CD14-positive monocyte (primary cell): ENCODE measurements around the gene STAMBPL1. TPM values are rescaled to one million over a fixed set of nuclear protein-coding genes. Genes with fewer than 3 reads are reported as not detected.

Experiments
- DNase-seq, 3 donors: peaks; one replicate each; pipeline ENCODE4 v3.0.0-alpha.2; 2011 to 2022
- H2AFZ ChIP-seq: 2 replicates; pipeline ENCODE4 v1.6.0; 2012; ENCODE audit warnings: mild to moderate bottlenecking, low read depth, low read length, inconsistent platforms; ENCODE audit not compliant: insufficient read depth, poor library complexity, severe bottlenecking
- H3K27ac ChIP-seq, 2 donors: 1 replicate in 1 of 2; 2 replicates in 1 of 2; pipeline ENCODE4 v1.5.1; 2012 to 2013; ENCODE audit warnings: low read length in 2 of 2, control low read depth in 1 of 2, inconsistent platforms in 1 of 2, low read depth in 1 of 2, mild to moderate bottlenecking in 1 of 2
- H3K27me3 ChIP-seq, 2 donors: one replicate each; pipeline versions ENCODE4 v1.6.0 to v1.6.1; 2011 to 2013; ENCODE audit warnings: low read length in 2 of 2; ENCODE audit not compliant: control insufficient read depth in 2 of 2, insufficient read depth in 2 of 2
- H3K36me3 ChIP-seq, 2 donors: replicated peaks in 1 of 2; 1 replicate in 1 of 2; 2 replicates in 1 of 2; pipeline versions ENCODE4 v1.5.1 to v1.6.1; 2012 to 2013; ENCODE audit warnings: low read length in 2 of 2, control low read depth in 1 of 2, inconsistent platforms in 1 of 2, mild to moderate bottlenecking in 1 of 2; ENCODE audit not compliant: insufficient read depth in 2 of 2, control insufficient read depth in 1 of 2
- H3K4me1 ChIP-seq, 2 donors: 1 replicate in 1 of 2; 2 replicates in 1 of 2; pipeline versions ENCODE4 v1.5.1 to v1.6.1; 2012 to 2013; ENCODE audit warnings: low read length in 2 of 2, control low read depth in 1 of 2, inconsistent platforms in 1 of 2, mild to moderate bottlenecking in 1 of 2, moderate library complexity in 1 of 2; ENCODE audit not compliant: insufficient read depth in 2 of 2, control insufficient read depth in 1 of 2
- H3K4me2 ChIP-seq: replicated peaks from 2 replicates; pipeline ENCODE3; 2012; ENCODE audit warnings: low read length, moderate library complexity, mild to moderate bottlenecking; ENCODE audit not compliant: poor library complexity, severe bottlenecking; ENCODE audit errors: extremely low read depth
- H3K4me3 ChIP-seq, 3 experiments: fragments of 200-600 bp in 1 of 3; sonication (generic) in 1 of 3; replicated peaks in 1 of 3; 1 replicate in 2 of 3; 2 replicates in 1 of 3; pipeline ENCODE4 v1.5.1; 2011 to 2013; ENCODE audit warnings: low read length in 3 of 3, mild to moderate bottlenecking in 3 of 3, control low read depth in 2 of 3, low read depth in 2 of 3, inconsistent platforms in 1 of 3, moderate library complexity in 1 of 3
- H3K79me2 ChIP-seq: 2 replicates; pipeline ENCODE4 v1.6.0; 2012; ENCODE audit warnings: mild to moderate bottlenecking, control low read depth, inconsistent platforms, low read length, moderate library complexity; ENCODE audit not compliant: insufficient read depth
- H3K9ac ChIP-seq: 2 replicates; pipeline ENCODE4 v1.6.0; 2017; ENCODE audit warnings: low read length, mild to moderate bottlenecking; ENCODE audit not compliant: insufficient read depth, poor library complexity, severe bottlenecking
- H3K9me3 ChIP-seq, 2 donors: replicated peaks in 1 of 2; 1 replicate in 1 of 2; 2 replicates in 1 of 2; pipeline versions ENCODE4 v1.5.1 to v1.6.1; 2012 to 2013; ENCODE audit warnings: low read length in 2 of 2, control low read depth in 1 of 2; ENCODE audit not compliant: control insufficient read depth in 1 of 2, insufficient read depth in 1 of 2
- H4K20me1 ChIP-seq: 2 replicates; pipeline ENCODE4 v1.6.0; 2012; ENCODE audit warnings: mild to moderate bottlenecking, low read length, control low read depth, moderate library complexity; ENCODE audit not compliant: insufficient read depth
- H3K27ac Mint-ChIP-seq, 7 donors: one replicate each; pipeline ENCODE4 v1.8.0; 2020; ENCODE audit warnings: mild to moderate bottlenecking in 7 of 7, mixed read lengths in 7 of 7, moderate library complexity in 6 of 7, inconsistent platforms in 2 of 7
- H3K27me3 Mint-ChIP-seq, 3 donors: one replicate each; pipeline ENCODE4 v1.8.0; 2021 to 2022; ENCODE audit warnings: low read depth in 3 of 3, mild to moderate bottlenecking in 3 of 3, mixed read lengths in 3 of 3, moderate library complexity in 3 of 3, inconsistent platforms in 1 of 3
- H3K36me3 Mint-ChIP-seq, 2 donors: one replicate each; pipeline ENCODE4 v1.8.0; 2020; ENCODE audit warnings: mixed read lengths in 2 of 2, inconsistent platforms in 1 of 2, mild to moderate bottlenecking in 1 of 2
- H3K4me1 Mint-ChIP-seq: one replicate; pipeline ENCODE4 v1.8.0; 2020; ENCODE audit warnings: mild to moderate bottlenecking, mixed read lengths
- H3K4me3 Mint-ChIP-seq, 2 donors: one replicate each; pipeline ENCODE4 v1.8.0; 2020; ENCODE audit warnings: mild to moderate bottlenecking in 2 of 2, mixed read lengths in 2 of 2, moderate library complexity in 1 of 2
- H3K9me3 Mint-ChIP-seq, 7 donors: one replicate each; pipeline ENCODE4 v1.8.0; 2020 to 2022; ENCODE audit warnings: mixed read lengths in 7 of 7, mild to moderate bottlenecking in 6 of 7, moderate library complexity in 6 of 7, inconsistent platforms in 2 of 7
- CTCF ChIP-seq: fragments of 200-600 bp; IDR thresholded peaks from one replicate; pipeline ENCODE4 v1.8.0; 2022; ENCODE audit warnings: antibody characterized with exemption, mild to moderate bottlenecking
- WGBS: methylation state at CpG from one replicate; pipeline ENCODE4 v1.1.5; 2013; ENCODE audit warnings: missing lambda C conversion rate; ENCODE audit not compliant: insufficient coverage; 5-methylcytosine and 5-hydroxymethylcytosine counted together
- intact Hi-C, 2 donors: fragments of 100-400 bp; cut with micrococcal nuclease; formaldehyde crosslinking; loops; one replicate each; pipeline versions ENCODE4 v1.15.0 to v1.15.1; 2023
- polyA plus RNA-seq, 3 donors: library from polyadenylated mRNA; depleted of rRNA in 1 of 3; unstranded in 2 of 3; stranded (reverse) in 1 of 3; fragments of 300-500 nt in 2 of 3; fragments of >200 nt in 1 of 3; fragmentation: Illumina TruSeq in 2 of 3; gene quantifications; 1 replicate in 2 of 3; 2 replicates in 1 of 3; pipeline ENCODE4 v1.2.3, GENCODE V29; 2012 to 2021

STAMBPL1 gene
- polyA plus RNA-seq, 3 donors: 0.07 to 1.5 (median 0.10) TPM

GRCh38 chr10:88866454-88866853 lies 13.6 kb upstream of the STAMBPL1 start:
- no peaks in the 10 kb centered on the region for H3K9me3 ChIP-seq
- intact Hi-C loops: no loop called here
- no peak overlapping the region for H2AFZ ChIP-seq
- Mint-ChIP-seq H3K36me3 (no peaks in the 10 kb centered on the region), H3K27ac (no peak overlapping the region), H3K4me1 (peaks cover 8% of the 10 kb centered on the region), H3K9me3 (peaks cover 0 to 3% (median 0%) of the 10 kb centered on the region in 7 donors), H3K27me3 (peaks cover 0 to 1% (median 0%) of the 10 kb centered on the region in 3 donors), H3K4me3 (no peak overlapping the region)
- WGBS: 100% methylated on average over 2 of the region's 2 CpGs
- peaks cover 7 to 10% of the 10 kb centered on the region in 2 donors for H3K4me1 ChIP-seq
- no peak overlapping the region for H3K9ac ChIP-seq
- no peak overlapping the region for H3K4me2 ChIP-seq
- no peak overlapping the region for H3K4me3 ChIP-seq
- no peak for DNase-seq
- no peaks in the 10 kb centered on the region for H3K36me3 ChIP-seq
- TF ChIP-seq CTCF: no peak
- no peaks in the 10 kb centered on the region for H3K79me2 ChIP-seq
- no peak overlapping the region for H3K27ac ChIP-seq
- no peaks in the 10 kb centered on the region for H4K20me1 ChIP-seq
- H3K27me3 ChIP-seq: no peaks in the 10 kb centered on the region

GRCh38 chr10:88870089-88870488 lies 10.0 kb upstream of the STAMBPL1 start:
- Mint-ChIP-seq H3K27ac (no peak overlapping the region), H3K9me3 (peaks cover 0 to 3% (median 0%) of the 10 kb centered on the region in 7 donors), H3K27me3 (peaks cover 0 to 1% (median 0%) of the 10 kb centered on the region in 3 donors), H3K4me3 (no peak overlapping the region), H3K4me1 (peaks cover 6% of the 10 kb centered on the region), H3K36me3 (no peaks in the 10 kb centered on the region)
- DNase-seq: no peak
- Histone ChIP-seq H2AFZ (no peak overlapping the region), H3K27me3 (no peaks in the 10 kb centered on the region), H3K9me3 (no peaks in the 10 kb centered on the region), H3K27ac (no peak overlapping the region), H3K4me1 (peaks cover 4 to 5% of the 10 kb centered on the region in 2 donors), H3K4me2 (no peak overlapping the region), H3K79me2 (no peaks in the 10 kb centered on the region), H3K4me3 (no peak overlapping the region), H3K36me3 (no peaks in the 10 kb centered on the region), H3K9ac (no peak overlapping the region), H4K20me1 (no peaks in the 10 kb centered on the region)
- intact Hi-C loops: no loop called here
- TF ChIP-seq CTCF: no peak
